ENCODE data around the gene TMEM52B. TPM values are rescaled to one million over a fixed set of nuclear protein-coding genes. Genes with fewer than 3 reads are reported as not detected.

TMEM52B gene
- total and polyA plus RNA-seq, 2 experiments from 2014 or later: not detected

DNA sequence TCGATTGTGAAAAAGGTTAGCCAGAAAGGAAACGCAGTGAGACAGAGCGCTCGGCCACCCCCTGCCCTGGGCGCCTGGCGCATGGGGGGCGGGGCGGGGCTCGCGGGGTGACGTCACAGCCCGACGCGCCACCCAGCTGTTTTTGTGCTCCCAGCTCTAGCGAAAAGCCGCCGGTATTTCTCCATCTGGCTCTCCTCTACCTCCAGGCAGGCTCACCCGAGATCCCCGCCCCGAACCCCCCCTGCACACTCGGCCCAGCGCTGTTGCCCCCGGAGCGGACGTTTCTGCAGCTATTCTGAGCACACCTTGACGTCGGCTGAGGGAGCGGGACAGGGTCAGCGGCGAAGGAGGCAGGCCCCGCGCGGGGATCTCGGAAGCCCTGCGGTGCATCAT lies 33.9 kb downstream of the TMEM52B start, which contains the start of gene GABARAPL1 (continued):
- TF ChIP-seq, protein P1, sequence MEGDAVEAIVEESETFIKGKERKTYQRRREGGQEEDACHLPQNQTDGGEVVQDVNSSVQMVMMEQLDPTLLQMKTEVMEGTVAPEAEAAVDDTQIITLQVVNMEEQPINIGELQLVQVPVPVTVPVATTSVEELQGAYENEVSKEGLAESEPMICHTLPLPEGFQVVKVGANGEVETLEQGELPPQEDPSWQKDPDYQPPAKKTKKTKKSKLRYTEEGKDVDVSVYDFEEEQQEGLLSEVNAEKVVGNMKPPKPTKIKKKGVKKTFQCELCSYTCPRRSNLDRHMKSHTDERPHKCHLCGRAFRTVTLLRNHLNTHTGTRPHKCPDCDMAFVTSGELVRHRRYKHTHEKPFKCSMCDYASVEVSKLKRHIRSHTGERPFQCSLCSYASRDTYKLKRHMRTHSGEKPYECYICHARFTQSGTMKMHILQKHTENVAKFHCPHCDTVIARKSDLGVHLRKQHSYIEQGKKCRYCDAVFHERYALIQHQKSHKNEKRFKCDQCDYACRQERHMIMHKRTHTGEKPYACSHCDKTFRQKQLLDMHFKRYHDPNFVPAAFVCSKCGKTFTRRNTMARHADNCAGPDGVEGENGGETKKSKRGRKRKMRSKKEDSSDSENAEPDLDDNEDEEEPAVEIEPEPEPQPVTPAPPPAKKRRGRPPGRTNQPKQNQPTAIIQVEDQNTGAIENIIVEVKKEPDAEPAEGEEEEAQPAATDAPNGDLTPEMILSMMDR (conservative IDR thresholded peaks at IDR 0.05; ENCODE audit: low read depth in 2 of 2): no peak
- TF ChIP-seq, protein P2, sequence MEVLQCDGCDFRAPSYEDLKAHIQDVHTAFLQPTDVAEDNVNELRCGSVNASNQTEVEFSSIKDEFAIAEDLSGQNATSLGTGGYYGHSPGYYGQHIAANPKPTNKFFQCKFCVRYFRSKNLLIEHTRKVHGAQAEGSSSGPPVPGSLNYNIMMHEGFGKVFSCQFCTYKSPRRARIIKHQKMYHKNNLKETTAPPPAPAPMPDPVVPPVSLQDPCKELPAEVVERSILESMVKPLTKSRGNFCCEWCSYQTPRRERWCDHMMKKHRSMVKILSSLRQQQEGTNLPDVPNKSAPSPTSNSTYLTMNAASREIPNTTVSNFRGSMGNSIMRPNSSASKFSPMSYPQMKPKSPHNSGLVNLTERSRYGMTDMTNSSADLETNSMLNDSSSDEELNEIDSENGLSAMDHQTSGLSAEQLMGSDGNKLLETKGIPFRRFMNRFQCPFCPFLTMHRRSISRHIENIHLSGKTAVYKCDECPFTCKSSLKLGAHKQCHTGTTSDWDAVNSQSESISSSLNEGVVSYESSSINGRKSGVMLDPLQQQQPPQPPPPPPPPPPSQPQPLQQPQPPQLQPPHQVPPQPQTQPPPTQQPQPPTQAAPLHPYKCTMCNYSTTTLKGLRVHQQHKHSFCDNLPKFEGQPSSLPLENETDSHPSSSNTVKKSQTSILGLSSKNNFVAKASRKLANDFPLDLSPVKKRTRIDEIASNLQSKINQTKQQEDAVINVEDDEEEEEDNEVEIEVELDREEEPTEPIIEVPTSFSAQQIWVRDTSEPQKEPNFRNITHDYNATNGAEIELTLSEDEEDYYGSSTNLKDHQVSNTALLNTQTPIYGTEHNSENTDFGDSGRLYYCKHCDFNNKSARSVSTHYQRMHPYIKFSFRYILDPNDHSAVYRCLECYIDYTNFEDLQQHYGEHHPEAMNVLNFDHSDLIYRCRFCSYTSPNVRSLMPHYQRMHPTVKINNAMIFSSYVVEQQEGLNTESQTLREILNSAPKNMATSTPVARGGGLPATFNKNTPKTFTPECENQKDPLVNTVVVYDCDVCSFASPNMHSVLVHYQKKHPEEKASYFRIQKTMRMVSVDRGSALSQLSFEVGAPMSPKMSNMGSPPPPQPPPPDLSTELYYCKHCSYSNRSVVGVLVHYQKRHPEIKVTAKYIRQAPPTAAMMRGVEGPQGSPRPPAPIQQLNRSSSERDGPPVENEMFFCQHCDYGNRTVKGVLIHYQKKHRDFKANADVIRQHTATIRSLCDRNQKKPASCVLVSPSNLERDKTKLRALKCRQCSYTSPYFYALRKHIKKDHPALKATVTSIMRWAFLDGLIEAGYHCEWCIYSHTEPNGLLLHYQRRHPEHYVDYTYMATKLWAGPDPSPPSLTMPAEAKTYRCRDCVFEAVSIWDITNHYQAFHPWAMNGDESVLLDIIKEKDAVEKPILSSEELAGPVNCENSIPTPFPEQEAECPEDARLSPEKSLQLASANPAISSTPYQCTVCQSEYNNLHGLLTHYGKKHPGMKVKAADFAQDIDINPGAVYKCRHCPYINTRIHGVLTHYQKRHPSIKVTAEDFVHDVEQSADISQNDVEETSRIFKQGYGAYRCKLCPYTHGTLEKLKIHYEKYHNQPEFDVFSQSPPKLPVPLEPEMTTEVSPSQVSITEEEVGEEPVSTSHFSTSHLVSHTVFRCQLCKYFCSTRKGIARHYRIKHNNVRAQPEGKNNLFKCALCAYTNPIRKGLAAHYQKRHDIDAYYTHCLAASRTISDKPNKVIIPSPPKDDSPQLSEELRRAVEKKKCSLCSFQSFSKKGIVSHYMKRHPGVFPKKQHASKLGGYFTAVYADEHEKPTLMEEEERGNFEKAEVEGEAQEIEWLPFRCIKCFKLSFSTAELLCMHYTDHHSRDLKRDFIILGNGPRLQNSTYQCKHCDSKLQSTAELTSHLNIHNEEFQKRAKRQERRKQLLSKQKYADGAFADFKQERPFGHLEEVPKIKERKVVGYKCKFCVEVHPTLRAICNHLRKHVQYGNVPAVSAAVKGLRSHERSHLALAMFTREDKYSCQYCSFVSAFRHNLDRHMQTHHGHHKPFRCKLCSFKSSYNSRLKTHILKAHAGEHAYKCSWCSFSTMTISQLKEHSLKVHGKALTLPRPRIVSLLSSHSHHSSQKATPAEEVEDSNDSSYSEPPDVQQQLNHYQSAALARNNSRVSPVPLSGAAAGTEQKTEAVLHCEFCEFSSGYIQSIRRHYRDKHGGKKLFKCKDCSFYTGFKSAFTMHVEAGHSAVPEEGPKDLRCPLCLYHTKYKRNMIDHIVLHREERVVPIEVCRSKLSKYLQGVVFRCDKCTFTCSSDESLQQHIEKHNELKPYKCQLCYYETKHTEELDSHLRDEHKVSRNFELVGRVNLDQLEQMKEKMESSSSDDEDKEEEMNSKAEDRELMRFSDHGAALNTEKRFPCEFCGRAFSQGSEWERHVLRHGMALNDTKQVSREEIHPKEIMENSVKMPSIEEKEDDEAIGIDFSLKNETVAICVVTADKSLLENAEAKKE (CRISPR knock-in tag; IDR thresholded peaks at IDR 0.05): no peak
- TF ChIP-seq ZNF331 (CRISPR knock-in tag; IDR thresholded peaks at IDR 0.05; ENCODE audit: low read depth) (no peak), EZH2phosphoT487 (IDR thresholded peaks at IDR 0.05; ENCODE audit: unreplicated experiment) (no peak), CREB1 (CRISPR knock-in tag; IDR thresholded peaks at IDR 0.05; ENCODE audit: low read depth) (peak; percentile 97)
- TF ChIP-seq, protein P3, sequence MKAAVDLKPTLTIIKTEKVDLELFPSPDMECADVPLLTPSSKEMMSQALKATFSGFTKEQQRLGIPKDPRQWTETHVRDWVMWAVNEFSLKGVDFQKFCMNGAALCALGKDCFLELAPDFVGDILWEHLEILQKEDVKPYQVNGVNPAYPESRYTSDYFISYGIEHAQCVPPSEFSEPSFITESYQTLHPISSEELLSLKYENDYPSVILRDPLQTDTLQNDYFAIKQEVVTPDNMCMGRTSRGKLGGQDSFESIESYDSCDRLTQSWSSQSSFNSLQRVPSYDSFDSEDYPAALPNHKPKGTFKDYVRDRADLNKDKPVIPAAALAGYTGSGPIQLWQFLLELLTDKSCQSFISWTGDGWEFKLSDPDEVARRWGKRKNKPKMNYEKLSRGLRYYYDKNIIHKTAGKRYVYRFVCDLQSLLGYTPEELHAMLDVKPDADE (IDR thresholded peaks at IDR 0.05): no peak

Measured in GM23338 (cell line).